Tibial artery (tissue), 4 donors: Measurements from ENCODE around the gene IFNA5.
A peak's percentile ranks its signal among the peaks of the same experiment; 100 is the strongest.

Source experiments
- DNase-seq, 2 donors: peaks; one replicate each; pipeline ENCODE4 v3.0.0-alpha.2; 2019
- H3K27ac ChIP-seq, 2 donors: fragments of 200-600 bp; sonication (generic) in 1 of 2; 1 replicate in 1 of 2; 2 replicates in 1 of 2; pipeline ENCODE4 v1.5.1; 2018 to 2019; ENCODE audit warnings: mild to moderate bottlenecking in 1 of 2
- H3K27me3 ChIP-seq, 2 donors: fragments of 200-600 bp; sonication (generic) in 1 of 2; one replicate each; pipeline versions ENCODE4 v1.5.1 to v1.6.0; 2016 to 2019
- H3K36me3 ChIP-seq, 3 donors: fragments of 200-600 bp; sonication (generic) in 2 of 3; one replicate each; pipeline ENCODE4 v1.5.1; 2016 to 2019; ENCODE audit warnings: mild to moderate bottlenecking in 2 of 3
- H3K4me1 ChIP-seq, 4 donors: fragments of 200-600 bp; sonication (generic) in 2 of 4; 1 replicate in 3 of 4; 2 replicates in 1 of 4; pipeline ENCODE4 v1.5.1; 2016 to 2019
- H3K4me3 ChIP-seq, 2 donors: fragments of 200-600 bp; sonication (generic) in 1 of 2; 1 replicate in 1 of 2; 2 replicates in 1 of 2; pipeline ENCODE4 v1.5.1; 2018 to 2019; ENCODE audit warnings: mild to moderate bottlenecking in 2 of 2
- H3K9me3 ChIP-seq, 3 donors: fragments of 200-600 bp; sonication (generic) in 1 of 3; one replicate each; pipeline ENCODE4 v1.5.1; 2016 to 2019
- intact Hi-C: fragments of 100-400 bp; cut with DNase I; formaldehyde crosslinking; loops from one replicate; pipeline ENCODE4 v1.15.0; 2023; ENCODE audit warnings: low total_unique reads
- TF ChIP-seq, protein P1 (sequence below), 2 experiments: fragments of 200-600 bp in 1 of 2; fragments of 450-650 bp in 1 of 2; IDR thresholded peaks; one replicate each; pipeline ENCODE4 v1.5.1; 2017 to 2019; ENCODE audit warnings: antibody characterized with exemption in 2 of 2, mild to moderate bottlenecking in 1 of 2, moderate library complexity in 1 of 2

The IFNA5 gene

DNA sequence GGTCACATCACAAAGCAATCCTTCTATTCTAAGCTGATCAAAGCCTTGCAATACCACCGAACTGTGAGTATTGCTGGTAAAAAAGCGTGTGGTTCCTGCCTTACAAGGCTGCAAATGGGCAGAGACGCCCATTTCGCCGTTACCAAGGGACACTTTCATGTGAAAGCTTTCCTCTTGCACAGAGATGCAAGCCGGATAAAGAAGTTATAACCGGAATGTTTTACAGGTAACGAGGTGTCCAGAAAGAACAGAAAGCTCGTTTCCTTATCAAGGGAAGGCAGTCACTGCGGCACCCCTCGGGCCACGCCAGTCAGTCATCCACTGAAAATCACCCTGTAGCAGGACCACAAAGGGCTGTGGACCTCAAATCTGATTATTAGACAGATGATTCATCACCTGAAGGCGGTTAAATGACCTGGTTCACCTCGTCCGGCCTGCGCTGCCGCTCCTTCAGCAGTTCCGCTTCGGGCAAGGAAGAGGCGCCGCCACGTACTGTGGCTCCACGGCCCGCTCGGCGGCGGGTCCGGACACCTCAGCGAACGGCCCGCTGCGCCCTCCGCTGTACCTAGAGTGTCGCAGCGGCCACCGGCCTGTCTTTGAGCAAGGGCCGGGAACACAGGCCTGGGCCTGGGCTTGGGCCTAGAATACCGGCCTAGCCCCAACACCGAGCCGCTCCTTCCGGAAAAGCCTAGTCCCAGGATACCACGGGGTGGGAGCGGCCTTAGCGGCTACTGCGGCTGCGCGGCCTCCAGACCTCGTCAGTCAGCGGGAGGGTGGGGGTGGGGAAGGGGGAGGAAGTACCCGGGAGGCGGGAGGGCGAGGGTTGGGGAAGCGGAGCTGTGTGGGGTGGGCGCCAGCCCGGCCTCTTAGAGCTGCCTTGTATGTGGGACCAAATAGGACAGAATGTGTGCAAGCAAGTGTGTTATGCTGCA lies 29.9 kb upstream of the IFNA5 start, which contains the start of gene KLHL9:
Gene KLHL9 (minus strand): TSS at position 704 of the 932 bp plus-strand sequence. CDS start 545 bp downstream, at position 159.
- intact Hi-C loops = loop anchor here (10.0 kb wide), 1 partner anchor 670 kb away; the partner anchor contains the start of gene CDKN2B
- no peaks in the 10 kb centered on the region for H3K27me3 ChIP-seq
- H3K36me3 ChIP-seq = no peaks in the 10 kb centered on the region
- TF ChIP-seq, protein P1, sequence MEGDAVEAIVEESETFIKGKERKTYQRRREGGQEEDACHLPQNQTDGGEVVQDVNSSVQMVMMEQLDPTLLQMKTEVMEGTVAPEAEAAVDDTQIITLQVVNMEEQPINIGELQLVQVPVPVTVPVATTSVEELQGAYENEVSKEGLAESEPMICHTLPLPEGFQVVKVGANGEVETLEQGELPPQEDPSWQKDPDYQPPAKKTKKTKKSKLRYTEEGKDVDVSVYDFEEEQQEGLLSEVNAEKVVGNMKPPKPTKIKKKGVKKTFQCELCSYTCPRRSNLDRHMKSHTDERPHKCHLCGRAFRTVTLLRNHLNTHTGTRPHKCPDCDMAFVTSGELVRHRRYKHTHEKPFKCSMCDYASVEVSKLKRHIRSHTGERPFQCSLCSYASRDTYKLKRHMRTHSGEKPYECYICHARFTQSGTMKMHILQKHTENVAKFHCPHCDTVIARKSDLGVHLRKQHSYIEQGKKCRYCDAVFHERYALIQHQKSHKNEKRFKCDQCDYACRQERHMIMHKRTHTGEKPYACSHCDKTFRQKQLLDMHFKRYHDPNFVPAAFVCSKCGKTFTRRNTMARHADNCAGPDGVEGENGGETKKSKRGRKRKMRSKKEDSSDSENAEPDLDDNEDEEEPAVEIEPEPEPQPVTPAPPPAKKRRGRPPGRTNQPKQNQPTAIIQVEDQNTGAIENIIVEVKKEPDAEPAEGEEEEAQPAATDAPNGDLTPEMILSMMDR (IDR thresholded peaks at IDR 0.05) = no peak
- H3K9me3 ChIP-seq = no peaks in the 10 kb centered on the region
- H3K4me1 ChIP-seq = peaks cover 0 to 48% (median 31%) of the 10 kb centered on the region in 4 donors
- peak; percentile 90 to 96 for DNase-seq
- peak within 1 kb of the TSS; percentile 89 to 99 for H3K27ac ChIP-seq
- H3K4me3 ChIP-seq = peak within 1 kb of the TSS; percentile 71 to 99

DNA sequence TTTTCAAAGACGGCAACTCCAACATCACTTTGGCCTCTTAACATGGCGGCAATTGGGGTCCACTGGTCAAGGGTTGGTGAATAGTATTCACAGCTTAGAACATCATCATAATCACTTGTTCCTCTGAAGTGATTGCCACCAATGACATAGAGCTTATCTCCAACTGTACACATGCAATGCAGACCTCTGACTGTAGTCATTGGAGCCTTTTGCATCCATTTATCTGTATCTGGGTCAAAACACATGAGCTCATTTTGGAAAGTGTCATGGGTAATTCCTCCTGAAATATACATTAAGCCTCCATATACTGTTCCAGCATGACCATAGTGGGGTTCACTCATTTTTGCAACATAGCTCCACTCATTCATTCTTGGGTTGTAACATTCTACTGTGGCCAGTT lies 28.1 kb upstream of the IFNA5 start:
- Histone ChIP-seq H3K36me3 (no peaks in the 10 kb centered on the region), H3K4me3 (peak overlapping the region; percentile 5 to 71), H3K27me3 (no peaks in the 10 kb centered on the region), H3K9me3 (no peaks in the 10 kb centered on the region), H3K27ac (no peak overlapping the region), H3K4me1 (peaks cover 0 to 66% (median 37%) of the 10 kb centered on the region in 4 donors)
- no peak for DNase-seq
- TF ChIP-seq, protein P1 (IDR thresholded peaks at IDR 0.05) = no peak
- intact Hi-C loops = loop anchor here (10.0 kb wide), 1 partner anchor 672 kb away; the partner anchor contains the start of gene CDKN2B

- DNase-seq = no peak
- Histone ChIP-seq H3K9me3 (no peaks in the 10 kb centered on the region), H3K4me1 (peaks cover 0 to 79% (median 39%) of the 10 kb centered on the region in 4 donors), H3K4me3 (no peak overlapping the region), H3K27ac (peak overlapping the region in 1 of 2 donors; percentile 24), H3K27me3 (no peaks in the 10 kb centered on the region), H3K36me3 (no peaks in the 10 kb centered on the region)
- TF ChIP-seq, protein P1 (IDR thresholded peaks at IDR 0.05) = no peak
- intact Hi-C loops = loop anchor here (10.0 kb wide), 1 partner anchor 673 kb away; the partner anchor contains the start of gene CDKN2B
Observed at GRCh38 chr9:21331676-21332402, 26.7 kb upstream of the IFNA5 start.

DNA sequence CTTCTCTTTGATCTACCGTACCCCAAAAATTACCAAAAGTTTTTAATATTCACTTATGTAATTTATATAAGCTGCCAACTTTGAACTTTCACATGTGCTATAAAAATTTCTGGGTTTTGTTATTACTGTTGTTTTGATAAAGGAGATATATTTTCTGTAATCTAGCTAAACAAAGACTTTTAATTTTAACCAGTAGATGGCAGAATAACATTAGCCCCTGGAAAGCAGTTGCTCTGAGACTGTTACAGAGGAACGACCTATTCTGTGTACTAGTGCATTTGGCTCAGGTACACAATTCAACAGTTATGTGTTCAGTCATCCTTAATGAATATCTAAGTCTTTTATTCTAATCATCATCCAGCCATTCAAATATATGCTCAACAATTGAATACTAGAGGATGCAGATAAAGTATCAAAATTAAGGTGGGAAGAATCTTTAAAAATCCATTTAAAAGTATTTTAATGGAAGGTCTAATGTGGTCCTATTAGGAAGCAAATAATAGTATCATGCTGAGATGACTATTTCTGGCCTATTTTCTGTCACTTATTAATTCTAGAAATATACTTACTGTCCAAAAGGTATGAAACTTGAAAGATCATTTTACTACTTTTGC lies 21.5 kb upstream of the IFNA5 start:
- H3K36me3 ChIP-seq = peaks cover 0 to 30% (median 11%) of the 10 kb centered on the region in 3 donors
- peaks cover 0 to 49% (median 13%) of the 10 kb centered on the region in 4 donors for H3K4me1 ChIP-seq
- intact Hi-C loops = loop anchor here (10.0 kb wide), 1 partner anchor 68 kb away; no protein-coding TSS in a partner anchor
- H3K9me3 ChIP-seq = no peaks in the 10 kb centered on the region
- no peaks in the 10 kb centered on the region for H3K27me3 ChIP-seq
- DNase-seq = no peak
- TF ChIP-seq, protein P1 (IDR thresholded peaks at IDR 0.05) = peak; percentile 60 to 63
- no peak overlapping the region for H3K27ac ChIP-seq
- H3K4me3 ChIP-seq = no peak overlapping the region

DNA sequence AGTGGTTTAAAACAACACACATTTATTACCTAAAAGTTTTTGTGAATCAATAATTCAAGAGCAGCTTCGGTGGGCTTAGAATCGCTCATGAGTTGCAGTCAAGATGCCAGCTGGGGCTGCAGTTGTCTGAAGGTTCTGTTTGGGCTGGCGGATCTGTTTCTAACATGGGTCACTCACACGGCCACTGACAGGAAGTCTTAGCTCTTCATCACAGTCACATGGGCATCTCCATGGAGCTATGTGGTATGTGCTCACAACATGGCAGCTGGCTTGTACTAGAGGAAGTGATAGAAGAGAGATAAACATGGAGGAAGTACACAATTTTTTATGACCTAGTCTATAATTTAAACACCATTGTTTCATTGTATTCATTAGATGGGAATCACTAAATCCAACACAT lies 18.9 kb upstream of the IFNA5 start:
- intact Hi-C loops = loop anchor here (5.0 to 10.0 kb wide), 2 partner anchors 71 to 468 kb away; no protein-coding TSS in a partner anchor

More for the DNA sequence above, 18.9 kb upstream of the IFNA5 start:
- Histone ChIP-seq H3K27ac (no peak overlapping the region), H3K4me1 (peaks cover 0 to 23% (median 6%) of the 10 kb centered on the region in 4 donors), H3K4me3 (no peak overlapping the region), H3K36me3 (peaks cover 0 to 40% (median 18%) of the 10 kb centered on the region in 3 donors), H3K27me3 (no peaks in the 10 kb centered on the region), H3K9me3 (no peaks in the 10 kb centered on the region)
- TF ChIP-seq, protein P1 (IDR thresholded peaks at IDR 0.05) = no peak
- DNase-seq = no peak
